ENCODE measurements around the gene SNX32. TPM values are rescaled to one million over a fixed set of nuclear protein-coding genes. Genes with fewer than 3 reads are reported as not detected.

The SNX32 gene
- total and polyA plus RNA-seq, 4 experiments from 2014 or later = 0.42 to 0.93 (median 0.66) TPM

DNA sequence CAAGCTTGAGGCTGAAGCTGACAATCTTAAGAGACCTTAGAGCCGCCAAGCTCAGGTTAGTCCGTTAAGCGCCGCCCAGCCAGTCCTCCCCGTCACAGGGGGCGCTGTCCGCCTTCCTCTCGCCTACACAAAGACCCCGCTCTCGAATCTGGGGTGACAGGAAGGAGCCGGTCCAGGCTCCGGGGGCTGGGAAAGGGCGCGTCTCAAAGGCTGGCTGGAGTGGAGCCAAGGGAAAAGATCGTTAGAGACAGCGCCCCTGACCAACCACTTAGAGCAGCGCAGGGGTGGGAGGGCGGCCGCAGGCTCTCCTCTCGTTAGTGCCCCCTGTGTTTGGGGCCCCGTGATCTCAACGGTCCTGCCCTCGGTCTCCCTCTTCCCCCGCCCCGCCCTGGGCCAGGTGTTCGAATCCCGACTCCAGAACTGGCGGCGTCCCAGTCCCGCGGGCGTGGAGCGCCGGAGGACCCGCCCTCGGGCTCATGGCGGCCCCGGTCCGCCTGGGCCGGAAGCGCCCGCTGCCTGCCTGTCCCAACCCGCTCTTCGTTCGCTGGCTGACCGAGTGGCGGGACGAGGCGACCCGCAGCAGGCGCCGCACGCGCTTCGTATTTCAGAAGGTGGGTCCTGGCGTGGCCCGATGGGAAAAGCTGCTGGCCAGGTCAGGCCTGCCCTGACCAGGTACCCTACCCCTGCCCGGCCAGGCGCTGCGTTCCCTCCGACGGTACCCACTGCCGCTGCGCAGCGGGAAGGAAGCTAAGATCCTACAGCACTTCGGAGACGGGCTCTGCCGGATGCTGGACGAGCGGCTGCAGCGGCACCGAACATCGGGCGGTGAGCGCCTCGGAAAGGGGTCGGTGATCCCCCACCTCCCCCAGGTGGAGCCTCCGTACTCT is 26.8 kb downstream of the SNX32 start, which contains the start of gene MUS81:
TSS of gene MUS81 (plus strand) at position 156 of the 887 bp plus-strand sequence. CDS start at position 477, 321 bp downstream.
- peak within 1 kb of the TSS; percentile 55 to 81 for H3K4me3 ChIP-seq (ENCODE audit: low read length in 2 of 2)
- ChIA-PET POLR2A (ENCODE audit: partially characterized antibody) (interaction anchor here (0.5 to 8.5 kb wide), 35 partner anchors 9 to 1619 kb away, joined by 3 to 435 read pairs (median 9); partner anchors contain the start of genes AP5B1, BANF1, C11orf68 and CCDC85B), CTCF (ENCODE audit: partially characterized antibody) (interaction anchor here (0.6 to 11.0 kb wide), 28 partner anchors 8 to 757 kb away, joined by 3 to 281 read pairs (median 4); partner anchors contain the start of genes BANF1, C11orf68, CCDC85B and DRAP1)
- H3K4me1 ChIP-seq (ENCODE audit: insufficient read depth, low read length) = peaks cover 46% of the 10 kb centered on the region
- no peaks in the 10 kb centered on the region for H3K27me3 Mint-ChIP-seq
- H3K9me3 Mint-ChIP-seq = peaks cover 0 to 6% (median 0%) of the 10 kb centered on the region in 8 donors
- no peaks in the 10 kb centered on the region for H3K27me3 ChIP-seq (ENCODE audit: insufficient read depth, low read length)
- DNase-seq = peak; percentile 93 to 96 (median 94)
- peak within 1 kb of the TSS; percentile 85 for H3K27ac ChIP-seq (ENCODE audit: low read depth, low read length)
- peak within 1 kb of the TSS; percentile 92 to 99 (median 97) for H3K27ac Mint-ChIP-seq
- peaks cover 46% of the 10 kb centered on the region for H3K36me3 ChIP-seq (ENCODE audit: insufficient read depth, low read length)
- peaks cover 29 to 59% of the 10 kb centered on the region in 2 donors for H3K36me3 Mint-ChIP-seq
- no peaks in the 10 kb centered on the region for H3K9me3 ChIP-seq (ENCODE audit: control insufficient read depth in 1 of 2, low read length in 2 of 2)
- H3K4me1 Mint-ChIP-seq = peaks cover 25 to 54% (median 39%) of the 10 kb centered on the region in 4 donors
- intact Hi-C loops (cut with micrococcal nuclease) = loop anchor here (1.0 kb wide), 2 partner anchors 24 to 101 kb away; partner anchors contain the start of gene SART1
- peak within 1 kb of the TSS; percentile 93 to 99 (median 96) for H3K4me3 Mint-ChIP-seq

DNA sequence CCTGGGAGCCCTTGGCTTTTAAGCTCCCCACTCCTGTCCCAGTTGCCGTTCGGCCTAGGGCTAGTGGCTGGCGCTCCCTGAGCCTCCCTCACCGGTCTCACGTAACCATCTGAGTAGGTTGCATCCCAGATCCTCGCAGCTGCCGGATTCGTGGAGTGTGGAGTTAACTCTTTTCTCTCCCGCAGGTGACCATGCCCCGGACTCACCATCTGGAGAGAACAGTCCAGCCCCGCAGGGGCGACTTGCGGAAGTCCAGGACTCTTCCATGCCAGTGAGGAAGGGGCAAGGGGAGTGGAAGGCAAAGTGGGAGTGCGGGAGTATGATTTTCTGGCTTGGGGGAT is 27.4 kb downstream of the SNX32 start:
- Mint-ChIP-seq H3K9me3 (peaks cover 0 to 6% (median 0%) of the 10 kb centered on the region in 8 donors), H3K36me3 (peaks cover 23 to 57% of the 10 kb centered on the region in 2 donors), H3K4me1 (peaks cover 20 to 48% (median 34%) of the 10 kb centered on the region in 4 donors), H3K4me3 (peak overlapping the region; percentile 93 to 99 (median 96)), H3K27me3 (no peaks in the 10 kb centered on the region), H3K27ac (peak overlapping the region; percentile 72 to 92 (median 91))
- peaks cover 46% of the 10 kb centered on the region for H3K36me3 ChIP-seq (ENCODE audit: insufficient read depth, low read length)
- H3K9me3 ChIP-seq (ENCODE audit: control insufficient read depth in 1 of 2, low read length in 2 of 2) = no peaks in the 10 kb centered on the region
- peaks cover 40% of the 10 kb centered on the region for H3K4me1 ChIP-seq (ENCODE audit: insufficient read depth, low read length)
- peak overlapping the region; percentile 85 for H3K27ac ChIP-seq (ENCODE audit: low read depth, low read length)
- H3K27me3 ChIP-seq (ENCODE audit: insufficient read depth, low read length) = no peaks in the 10 kb centered on the region
- no peak for DNase-seq
- ChIA-PET POLR2A (ENCODE audit: partially characterized antibody) (interaction anchor here (1.1 to 8.5 kb wide), 16 partner anchors 10 to 739 kb away, joined by 3 to 435 read pairs (median 23); partner anchors contain the start of genes AP5B1, BANF1, C11orf68 and CCDC85B), CTCF (ENCODE audit: partially characterized antibody) (interaction anchor here (0.9 to 11.0 kb wide), 8 partner anchors 8 to 145 kb away, joined by 3 to 281 read pairs (median 14); partner anchors contain the start of genes BANF1, CCDC85B, EFEMP2 and EIF1AD)
- H3K4me3 ChIP-seq (ENCODE audit: low read length in 2 of 2) = peak overlapping the region; percentile 17 to 81
- intact Hi-C loops (cut with micrococcal nuclease) = no loop called here

DNA sequence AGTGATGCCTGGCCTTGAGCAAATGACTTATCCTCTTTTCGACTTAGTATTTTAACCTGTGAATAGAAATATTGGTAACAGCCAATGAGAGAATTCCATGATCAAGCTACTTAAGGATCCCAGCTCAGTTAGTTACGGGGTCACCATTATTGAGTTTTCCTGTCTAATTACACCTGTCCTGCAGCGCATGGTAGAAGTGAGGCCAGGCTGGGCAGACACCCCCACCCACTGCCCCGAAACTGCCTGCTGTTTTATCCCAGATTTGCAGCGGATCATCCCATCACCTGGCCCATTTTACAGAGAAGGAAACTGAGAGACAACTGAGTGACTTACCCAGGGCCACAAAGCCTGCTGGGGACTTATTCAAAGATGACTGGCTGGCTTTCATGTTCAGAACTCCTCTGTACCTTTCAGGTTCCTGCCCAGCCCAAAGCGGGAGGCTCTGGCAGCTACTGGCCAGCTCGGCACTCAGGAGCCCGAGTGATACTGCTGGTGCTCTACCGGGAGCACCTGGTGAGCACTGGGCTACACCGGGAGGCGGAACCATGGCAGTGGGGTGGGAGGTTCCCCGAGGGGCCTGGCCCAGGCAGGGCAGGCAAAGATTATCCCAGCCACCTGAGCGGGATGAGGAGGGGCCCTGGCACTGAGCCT is 27.9 kb downstream of the SNX32 start:
- Histone ChIP-seq H3K4me1 (ENCODE audit: insufficient read depth, low read length) (peaks cover 35% of the 10 kb centered on the region), H3K27ac (ENCODE audit: low read depth, low read length) (peak overlapping the region; percentile 85), H3K9me3 (ENCODE audit: control insufficient read depth in 1 of 2, low read length in 2 of 2) (no peaks in the 10 kb centered on the region), H3K36me3 (ENCODE audit: insufficient read depth, low read length) (peaks cover 45% of the 10 kb centered on the region), H3K27me3 (ENCODE audit: insufficient read depth, low read length) (no peaks in the 10 kb centered on the region), H3K4me3 (ENCODE audit: low read length in 2 of 2) (peak overlapping the region in 1 of 2 donors; percentile 81)
- intact Hi-C loops (cut with micrococcal nuclease) = no loop called here
- Mint-ChIP-seq H3K9me3 (peaks cover 0 to 1% (median 0%) of the 10 kb centered on the region in 8 donors), H3K4me1 (peaks cover 15 to 42% (median 29%) of the 10 kb centered on the region in 4 donors), H3K4me3 (peak overlapping the region; percentile 93 to 99 (median 96)), H3K36me3 (peaks cover 18 to 54% of the 10 kb centered on the region in 2 donors), H3K27me3 (no peaks in the 10 kb centered on the region), H3K27ac (peak overlapping the region in 6 of 7 donors; percentile 68 to 92 (median 85))
- DNase-seq = no peak
- CTCF ChIA-PET (ENCODE audit: partially characterized antibody) = interaction anchor here (0.9 to 11.0 kb wide), 4 partner anchors 8 to 99 kb away, joined by 3 to 281 read pairs (median 10); partner anchors contain the start of genes CCDC85B, FIBP and SNX32
- POLR2A ChIA-PET (ENCODE audit: partially characterized antibody) = interaction anchor here (1.1 to 8.5 kb wide), 13 partner anchors 10 to 363 kb away, joined by 3 to 435 read pairs (median 26); partner anchors contain the start of genes BANF1, CCDC85B, CTSW and EFEMP2

DNA sequence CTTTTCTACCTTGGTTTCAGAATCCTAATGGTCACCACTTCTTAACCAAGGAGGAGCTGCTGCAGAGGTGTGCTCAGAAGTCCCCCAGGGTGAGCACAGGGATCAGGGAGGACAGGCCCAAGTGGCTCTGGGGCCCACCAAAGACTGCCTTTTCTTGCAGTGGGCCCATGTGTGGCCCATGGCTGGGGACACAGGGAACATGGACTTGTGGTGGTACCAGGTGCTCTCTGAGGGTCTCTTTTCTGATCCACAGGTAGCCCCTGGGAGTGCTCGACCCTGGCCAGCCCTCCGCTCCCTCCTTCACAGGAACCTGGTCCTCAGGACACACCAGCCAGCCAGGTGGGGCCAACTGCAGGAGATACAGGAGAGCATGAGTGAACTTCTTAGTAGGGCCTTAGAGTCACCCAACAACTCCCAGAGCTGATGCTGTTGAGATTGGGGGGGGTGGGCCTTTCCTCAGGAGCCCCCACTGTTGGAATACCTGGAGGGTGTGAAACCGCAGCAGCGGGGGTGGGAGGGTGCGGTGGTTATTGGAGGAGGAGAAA is 28.5 kb downstream of the SNX32 start:
- H3K9me3 ChIP-seq (ENCODE audit: control insufficient read depth in 1 of 2, low read length in 2 of 2) = no peaks in the 10 kb centered on the region
- Mint-ChIP-seq H3K9me3 (no peaks in the 10 kb centered on the region), H3K27me3 (no peaks in the 10 kb centered on the region), H3K4me3 (peak overlapping the region in 5 of 8 donors; percentile 29 to 99 (median 70)), H3K4me1 (peaks cover 13 to 43% (median 27%) of the 10 kb centered on the region in 4 donors), H3K36me3 (peaks cover 17 to 56% of the 10 kb centered on the region in 2 donors), H3K27ac (peak overlapping the region in 4 of 7 donors; percentile 12 to 92 (median 54))
- no peak overlapping the region for H3K4me3 ChIP-seq (ENCODE audit: low read length in 2 of 2)
- H3K36me3 ChIP-seq (ENCODE audit: insufficient read depth, low read length) = peaks cover 45% of the 10 kb centered on the region
- ChIA-PET CTCF (ENCODE audit: partially characterized antibody) (interaction anchor here (3.4 to 11.0 kb wide), 2 partner anchors 25 to 30 kb away, joined by 18 to 281 read pairs; partner anchors contain the start of genes CCDC85B, FIBP and SNX32), POLR2A (ENCODE audit: partially characterized antibody) (interaction anchor here (0.7 to 8.5 kb wide), 6 partner anchors 9 to 140 kb away, joined by 3 to 435 read pairs (median 9); partner anchors contain the start of genes BANF1, CCDC85B, CTSW and EIF1AD)
- intact Hi-C loops (cut with micrococcal nuclease) = no loop called here
- DNase-seq = no peak
- peaks cover 33% of the 10 kb centered on the region for H3K4me1 ChIP-seq (ENCODE audit: insufficient read depth, low read length)
- H3K27ac ChIP-seq (ENCODE audit: low read depth, low read length) = peak overlapping the region; percentile 11
- no peaks in the 10 kb centered on the region for H3K27me3 ChIP-seq (ENCODE audit: insufficient read depth, low read length)

DNA sequence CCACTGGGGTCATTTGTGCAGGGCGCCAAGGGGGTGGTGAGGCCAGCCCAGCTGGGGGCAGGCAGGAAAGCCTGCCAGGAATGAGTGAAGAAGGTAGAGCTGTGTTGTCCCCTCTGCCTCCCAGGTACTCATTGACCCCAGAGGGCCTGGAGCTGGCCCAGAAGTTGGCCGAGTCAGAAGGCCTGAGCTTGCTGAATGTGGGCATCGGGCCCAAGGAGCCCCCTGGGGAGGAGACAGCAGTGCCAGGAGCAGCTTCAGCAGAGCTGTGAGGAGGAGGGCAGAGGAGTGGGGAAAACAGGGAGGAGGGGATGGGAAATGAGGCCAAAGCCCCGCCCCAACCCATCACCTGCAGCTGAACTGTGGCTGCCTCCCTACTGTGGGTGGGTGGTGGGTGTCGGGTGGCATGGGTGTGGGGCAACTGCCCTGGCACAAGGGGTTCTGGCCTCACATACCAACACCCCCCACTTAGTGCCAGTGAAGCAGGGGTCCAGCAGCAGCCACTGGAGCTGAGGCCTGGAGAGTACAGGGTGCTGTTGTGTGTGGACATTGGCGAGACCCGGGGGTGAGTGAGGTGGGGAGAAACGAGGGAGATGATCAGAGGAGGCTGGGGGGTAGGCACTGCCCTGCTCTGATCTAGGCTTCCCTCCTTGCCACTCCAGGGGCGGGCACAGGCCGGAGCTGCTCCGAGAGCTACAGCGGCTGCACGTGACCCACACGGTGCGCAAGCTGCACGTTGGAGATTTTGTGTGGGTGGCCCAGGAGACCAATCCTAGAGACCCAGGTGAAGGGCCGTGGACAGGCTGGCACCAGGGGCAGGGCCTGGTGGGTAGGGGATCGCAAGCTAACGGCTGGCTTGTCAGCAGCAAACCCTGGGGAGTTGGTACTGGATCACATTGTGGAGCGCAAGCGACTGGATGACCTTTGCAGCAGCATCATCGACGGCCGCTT is 29.5 kb downstream of the SNX32 start:
- peak overlapping the region in 1 of 7 donors; percentile 72 for H3K27ac Mint-ChIP-seq
- CTCF ChIA-PET (ENCODE audit: partially characterized antibody) = interaction anchor here (11.0 kb wide), 1 partner anchor 24 kb away, joined by 281 read pairs; the partner anchor contains the start of genes CCDC85B and FIBP

More for the DNA sequence above, 29.5 kb downstream of the SNX32 start:
- peaks cover 33% of the 10 kb centered on the region for H3K4me1 ChIP-seq (ENCODE audit: insufficient read depth, low read length)
- H3K4me3 Mint-ChIP-seq = peak overlapping the region in 3 of 8 donors; percentile 60 to 70 (median 61)
- peaks cover 18 to 54% of the 10 kb centered on the region in 2 donors for H3K36me3 Mint-ChIP-seq
- DNase-seq = no peak
- H3K4me1 Mint-ChIP-seq = peaks cover 13 to 43% (median 25%) of the 10 kb centered on the region in 4 donors
- no peak overlapping the region for H3K4me3 ChIP-seq (ENCODE audit: low read length in 2 of 2)
- H3K9me3 Mint-ChIP-seq = no peaks in the 10 kb centered on the region
- no peaks in the 10 kb centered on the region for H3K27me3 Mint-ChIP-seq
- no peaks in the 10 kb centered on the region for H3K27me3 ChIP-seq (ENCODE audit: insufficient read depth, low read length)
- POLR2A ChIA-PET (ENCODE audit: partially characterized antibody) = interaction anchor here (0.5 to 8.5 kb wide), 6 partner anchors 8 to 419 kb away, joined by 3 to 435 read pairs (median 9); partner anchors contain the start of genes CCDC85B, CTSW and FIBP
- intact Hi-C loops (cut with micrococcal nuclease) = no loop called here
- peaks cover 45% of the 10 kb centered on the region for H3K36me3 ChIP-seq (ENCODE audit: insufficient read depth, low read length)
- no peaks in the 10 kb centered on the region for H3K9me3 ChIP-seq (ENCODE audit: control insufficient read depth in 1 of 2, low read length in 2 of 2)
- no peak overlapping the region for H3K27ac ChIP-seq (ENCODE audit: low read depth, low read length)
